ENCODE measurements around the gene ESPNL. TPM values are rescaled to one million over a fixed set of nuclear protein-coding genes. Genes with fewer than 3 reads are reported as not detected.
A peak's percentile ranks its signal among the peaks of the same experiment; 100 is the strongest.

The ESPNL gene
- total and polyA plus RNA-seq, 7 donors = 0.04 to 0.32 (median 0.16) TPM; not detected in 1

- peaks cover 38% of the 10 kb centered on the region for H3K4me1 ChIP-seq
- ATAC-seq = no peak
- H3K36me3 ChIP-seq (ENCODE audit: insufficient read depth in 1 of 2, low read depth in 1 of 2) = peaks cover 0 to 11% of the 10 kb centered on the region in 2 donors
- no peak for TF ChIP-seq CTCF (IDR thresholded peaks at IDR 0.05)
- peak overlapping the region; percentile 99 for H3K27ac ChIP-seq
- H3K27me3 ChIP-seq (ENCODE audit: insufficient read depth in 3 of 3, low read length in 2 of 3) = no peaks in the 10 kb centered on the region
- 79 to 84% (median 80%) methylated on average over 15 of the region's 15 CpGs for WGBS, 3 donors
- no peak overlapping the region for H3K4me3 ChIP-seq
- intact Hi-C loops (cut with DNase I) = loop anchor here (5.0 to 10.0 kb wide), 3 partner anchors 168 to 271 kb away; partner anchors contain the start of gene UBE2F (in 2 of the 2)
- DNase-seq = peak in 1 of 2 donors; percentile 50
- H3K9me3 ChIP-seq = no peaks in the 10 kb centered on the region
Measured at GRCh38 chr2:238135601-238136150, 35.5 kb downstream of the ESPNL start.

DNA sequence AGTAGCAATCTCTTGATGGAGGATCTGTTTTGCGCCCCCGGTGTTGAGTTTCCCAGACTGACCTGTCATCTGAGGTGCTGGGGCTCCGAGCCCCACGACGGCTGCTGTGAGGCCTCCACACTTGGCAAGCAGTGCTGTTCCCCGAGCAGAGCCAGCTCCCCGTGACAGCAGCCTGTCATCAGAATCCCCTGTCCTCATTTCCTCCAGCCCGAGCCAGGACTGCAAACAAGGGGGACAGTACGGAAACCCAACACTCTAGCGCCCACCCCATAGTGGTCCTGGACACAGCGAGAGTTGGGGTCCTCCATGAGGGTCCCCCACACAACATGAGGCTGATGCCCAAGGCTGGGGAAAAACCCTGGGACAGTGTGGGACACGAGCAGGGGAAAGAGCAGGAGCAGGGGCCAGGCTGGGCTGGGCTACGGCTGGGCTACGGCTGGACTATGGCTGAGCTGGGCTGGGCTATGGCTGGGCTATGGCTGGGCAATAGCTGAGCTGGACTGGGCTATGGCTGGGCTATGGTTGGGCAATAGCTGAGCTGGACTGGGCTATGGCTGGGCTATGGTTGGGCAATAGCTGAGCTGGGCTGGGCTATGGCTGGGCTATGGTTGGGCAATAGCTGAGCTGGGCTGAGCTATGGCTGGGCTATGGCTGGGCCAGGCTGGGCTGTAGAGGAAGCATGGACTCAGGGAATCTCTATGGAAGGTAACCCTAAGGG, 36.8 kb downstream of the ESPNL start:
- DNase-seq (peak; percentile 71 to 90), ATAC-seq (peak; percentile 31 to 59 (median 50))
- H3K4me1 ChIP-seq = peaks cover 49% of the 10 kb centered on the region
- no peak for TF ChIP-seq CTCF (IDR thresholded peaks at IDR 0.05)
- intact Hi-C loops (cut with DNase I) = loop anchor here (5.0 to 10.0 kb wide), 3 partner anchors 170 to 272 kb away; partner anchors contain the start of gene UBE2F (in 2 of the 2)
- no peaks in the 10 kb centered on the region for H3K27me3 ChIP-seq (ENCODE audit: insufficient read depth in 3 of 3, low read length in 2 of 3)
- peak overlapping the region; percentile 99 for H3K27ac ChIP-seq
- 17 to 30% (median 22%) methylated on average over 14 of the region's 14 CpGs for WGBS, 3 donors
- H3K36me3 ChIP-seq (ENCODE audit: insufficient read depth in 1 of 2, low read depth in 1 of 2) = peaks cover 0 to 22% of the 10 kb centered on the region in 2 donors
- no peaks in the 10 kb centered on the region for H3K9me3 ChIP-seq
- peak overlapping the region; percentile 41 for H3K4me3 ChIP-seq

DNA sequence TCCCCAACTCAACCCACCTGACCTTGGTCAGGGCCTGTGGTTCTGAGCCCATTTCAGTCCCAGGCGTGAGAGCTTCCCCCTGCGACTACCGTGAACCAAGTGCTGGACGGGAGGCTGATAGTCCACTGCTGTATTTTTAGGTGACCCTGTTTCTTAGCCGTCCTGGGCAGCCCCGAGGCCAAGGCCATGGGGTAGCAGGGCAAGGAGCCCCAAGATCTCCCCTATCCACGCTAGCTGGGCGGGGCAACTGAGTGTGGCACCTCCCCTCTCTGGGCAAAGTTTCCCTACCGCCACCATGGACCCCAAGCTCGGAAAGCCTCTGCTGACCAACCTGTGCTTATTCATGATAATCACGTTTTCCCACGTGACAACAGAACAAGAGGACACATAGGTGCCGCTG, 37.7 kb downstream of the ESPNL start:
- TF ChIP-seq CTCF (IDR thresholded peaks at IDR 0.05) = no peak
- Histone ChIP-seq H3K9me3 (no peaks in the 10 kb centered on the region), H3K4me3 (peak overlapping the region; percentile 83), H3K4me1 (peaks cover 49% of the 10 kb centered on the region), H3K27me3 (ENCODE audit: insufficient read depth in 3 of 3, low read length in 2 of 3) (no peaks in the 10 kb centered on the region), H3K36me3 (ENCODE audit: insufficient read depth in 1 of 2, low read depth in 1 of 2) (peaks cover 0 to 27% of the 10 kb centered on the region in 2 donors), H3K27ac (peak overlapping the region; percentile 99)
- intact Hi-C loops (cut with DNase I) = loop anchor here (5.0 to 10.0 kb wide), 3 partner anchors 171 to 273 kb away; partner anchors contain the start of gene UBE2F (in 2 of the 2)
- ATAC-seq = peak in 1 of 4 donors; percentile 1
- DNase-seq = peak in 1 of 2 donors; percentile 63
- WGBS, 3 donors = 49 to 61% (median 50%) methylated on average over 13 of the region's 13 CpGs

DNA sequence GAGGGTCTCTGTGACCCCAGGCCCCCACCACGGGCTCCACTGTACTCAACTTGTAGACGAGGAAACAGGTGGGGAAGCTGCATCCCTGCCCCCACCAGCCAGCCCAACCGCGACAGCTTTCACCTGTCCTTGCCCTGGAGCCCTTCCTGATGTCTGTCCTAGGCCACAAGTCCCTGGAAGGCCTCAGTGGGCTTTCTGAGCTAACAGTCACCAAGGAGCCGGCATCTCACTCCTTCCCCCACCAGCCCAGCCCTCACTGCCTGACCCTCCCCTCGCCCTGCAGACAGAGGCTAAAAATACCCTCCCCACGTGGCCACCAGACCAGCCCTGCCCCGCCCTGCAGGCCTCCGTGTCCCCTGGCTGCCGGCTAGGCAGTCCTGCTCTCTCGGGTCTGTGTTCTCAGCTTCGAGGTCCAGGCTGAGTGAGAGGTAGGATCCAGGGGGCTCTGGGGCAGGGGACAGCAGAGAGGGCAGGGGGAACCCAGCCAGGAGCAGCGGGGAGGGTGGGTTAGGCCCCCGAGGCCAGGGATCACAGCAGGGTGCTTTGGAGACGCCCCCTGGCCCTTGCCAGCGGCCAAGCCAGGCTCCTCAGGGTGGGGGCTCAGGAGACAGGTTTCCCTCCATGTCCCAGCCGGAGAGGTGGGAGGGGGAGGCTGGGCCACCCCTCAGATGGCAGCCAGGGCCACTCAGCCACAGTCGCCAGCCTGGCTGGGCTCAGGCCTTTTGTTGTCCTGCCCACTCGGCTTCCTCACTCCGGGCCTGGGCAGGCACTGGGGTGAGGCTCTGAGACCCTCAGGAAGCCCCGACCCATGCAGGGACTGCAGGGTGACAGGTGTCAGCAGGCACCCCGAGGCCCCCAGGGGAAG, 38.4 kb downstream of the ESPNL start, which contains the start of gene KLHL30:
KLHL30 (plus strand) TSS at position 338 of the 865 bp plus-strand sequence. CDS start 2,087 bp downstream, outside the sequence.
- H3K4me1 ChIP-seq = peaks cover 56% of the 10 kb centered on the region
- H3K36me3 ChIP-seq (ENCODE audit: insufficient read depth in 1 of 2, low read depth in 1 of 2) = peaks cover 0 to 33% of the 10 kb centered on the region in 2 donors
- DNase-seq (peak; percentile 82 to 93), ATAC-seq (peak; percentile 72 to 77 (median 73))
- H3K9me3 ChIP-seq = no peaks in the 10 kb centered on the region
- no peak for TF ChIP-seq CTCF (IDR thresholded peaks at IDR 0.05)
- H3K27me3 ChIP-seq (ENCODE audit: insufficient read depth in 3 of 3, low read length in 2 of 3) = no peaks in the 10 kb centered on the region
- 20 to 23% (median 23%) methylated on average over 18 to 22 of the region's 22 CpGs for WGBS, 3 donors
- intact Hi-C loops (cut with DNase I) = loop anchor here (5.0 to 10.0 kb wide), 3 partner anchors 171 to 274 kb away; partner anchors contain the start of gene UBE2F (in 2 of the 2)
- H3K4me3 ChIP-seq = peak within 1 kb of the TSS; percentile 83
- peak within 1 kb of the TSS; percentile 99 for H3K27ac ChIP-seq

Data from psoas muscle (tissue), 8 donors.